SK-N-SH (cell line): ENCODE results near the gene CTXND1. TPM values are rescaled to one million over a fixed set of nuclear protein-coding genes. Genes with fewer than 3 reads are reported as not detected.

Experiments
- CTCF ChIA-PET: fragments of 300-600, 350-600 bp; formaldehyde crosslinking; extraction: SDS; loops from one replicate; lab custom pipeline; 2021; lab: Yijun Ruan, JAX
- POLR2A ChIA-PET: fragments of 350-600 bp; sonication (Branson Sonifier 250); formaldehyde crosslinking; extraction: SDS; loops from one replicate; lab custom pipeline; 2020; ENCODE audit warnings: antibody characterized with exemption, inconsistent platforms; lab: Yijun Ruan, JAX
- DNase-seq: peaks from one replicate; pipeline ENCODE4 v3.0.0; 2012
- H2AFZ ChIP-seq: fragments of 200-600 bp; sonication (generic); 2 replicates; pipeline ENCODE4 v1.8.1; 2016; ENCODE audit warnings: antibody characterized with exemption, mild to moderate bottlenecking, low read depth
- H3F3A ChIP-seq: fragments of 200-600 bp; sonication (generic); replicated peaks from 2 replicates; pipeline ENCODE3; 2016; ENCODE audit warnings: antibody characterized with exemption, mild to moderate bottlenecking; ENCODE audit not compliant: insufficient read depth
- H3K27ac ChIP-seq, 2 experiments: fragments of 200-500 bp in 1 of 2; fragments of 200-600 bp in 1 of 2; sonication (Bioruptor generic) in 1 of 2; sonication (generic), shearing (Covaris generic) in 1 of 2; 2 replicates each; pipeline versions ENCODE4 v1.5.1 to v1.6.1; 2014 to 2016; ENCODE audit warnings: low read depth in 2 of 2, inconsistent platforms in 1 of 2, low read length in 1 of 2, mild to moderate bottlenecking in 1 of 2, mixed read lengths in 1 of 2
- H3K27me3 ChIP-seq: fragments of 200-600 bp; sonication (generic), shearing (Covaris generic); 2 replicates; pipeline ENCODE4 v1.6.1; 2016; ENCODE audit warnings: mixed run types; ENCODE audit not compliant: insufficient read depth
- H3K36me3 ChIP-seq, 2 experiments: fragments of 200-500 bp in 1 of 2; fragments of 200-600 bp in 1 of 2; sonication (Bioruptor generic) in 1 of 2; sonication (generic) in 1 of 2; replicated peaks in 1 of 2; 2 replicates each; pipeline versions ENCODE3 to v1.5.1; 2014 to 2016; ENCODE audit warnings: low read length in 1 of 2, mild to moderate bottlenecking in 1 of 2; ENCODE audit not compliant: insufficient read depth in 2 of 2, control insufficient read depth in 1 of 2
- H3K4me1 ChIP-seq, 2 experiments: fragments of 200-500 bp in 1 of 2; fragments of 200-600 bp in 1 of 2; sonication (Bioruptor generic) in 1 of 2; sonication (generic), shearing (Covaris generic) in 1 of 2; 2 replicates each; pipeline versions ENCODE4 v1.5.1 to v1.6.1; 2014 to 2016; ENCODE audit warnings: low read depth in 1 of 2, low read length in 1 of 2, mixed run types in 1 of 2; ENCODE audit not compliant: insufficient read depth in 2 of 2, control insufficient read depth in 1 of 2
- H3K4me2 ChIP-seq: fragments of 200-600 bp; sonication (generic), shearing (Covaris generic); 2 replicates; pipeline ENCODE4 v1.6.1; 2017; ENCODE audit warnings: mixed run types
- H3K4me3 ChIP-seq, 2 experiments: fragments of 200-500 bp in 1 of 2; fragments of 200-600 bp in 1 of 2; sonication (Bioruptor generic) in 1 of 2; sonication (generic), shearing (Covaris generic) in 1 of 2; 2 replicates each; pipeline versions ENCODE4 v1.5.1 to v1.8.1; 2014 to 2016; ENCODE audit warnings: low read depth in 2 of 2, inconsistent platforms in 1 of 2, low read length in 1 of 2, mild to moderate bottlenecking in 1 of 2, mixed read lengths in 1 of 2, moderate library complexity in 1 of 2
- H3K79me2 ChIP-seq: fragments of 200-600 bp; sonication (generic); 2 replicates; pipeline ENCODE4 v1.8.1; 2017; ENCODE audit warnings: mild to moderate bottlenecking; ENCODE audit not compliant: insufficient read depth
- H3K9ac ChIP-seq: fragments of 200-600 bp; sonication (generic); 2 replicates; pipeline ENCODE4 v1.6.1; 2017; ENCODE audit warnings: mixed run types
- H3K9me2 ChIP-seq: fragments of 200-600 bp; sonication (generic); 2 replicates; pipeline ENCODE4 v1.6.1; 2017; ENCODE audit warnings: mixed run types
- H3K9me3 ChIP-seq: fragments of 200-600 bp; sonication (generic); 2 replicates; pipeline ENCODE4 v1.6.1; 2017; ENCODE audit warnings: mixed run types, mild to moderate bottlenecking, moderate library complexity
- H4K20me1 ChIP-seq: fragments of 200-600 bp; sonication (generic); 2 replicates; pipeline ENCODE4 v1.6.1; 2017; ENCODE audit warnings: mild to moderate bottlenecking, mixed run types; ENCODE audit not compliant: insufficient read depth
- CHD2 ChIP-seq: fragments of 150-350 bp; IDR thresholded peaks from 2 replicates; pipeline ENCODE4 v1.6.1; 2018; ENCODE audit warnings: low read length; ENCODE audit not compliant: partially characterized antibody
- ELF1 ChIP-seq: IDR thresholded peaks from 2 replicates; pipeline ENCODE4 v1.4.0; 2012
- MEF2A ChIP-seq: IDR thresholded peaks from 2 replicates; pipeline ENCODE4 v1.4.0; 2012; ENCODE audit warnings: low read depth, borderline replicate concordance
- MXI1 ChIP-seq: IDR thresholded peaks from 2 replicates; pipeline ENCODE4 v1.6.1; 2012; ENCODE audit warnings: mild to moderate bottlenecking, low read depth, low read length, improper control_type of control experiment
- PBX3 ChIP-seq: IDR thresholded peaks from 2 replicates; pipeline ENCODE4; 2012
- POLR2AphosphoS5 ChIP-seq: IDR thresholded peaks from 2 replicates; pipeline ENCODE4 v1.6.1; 2012; ENCODE audit warnings: low read depth, low read length
- RFX5 ChIP-seq: IDR thresholded peaks from 2 replicates; pipeline ENCODE4 v1.6.1; 2012; ENCODE audit warnings: mild to moderate bottlenecking, improper control_type of control experiment, low read length
- RXRA ChIP-seq: IDR thresholded peaks from 2 replicates; pipeline ENCODE4 v1.4.0; 2012; ENCODE audit warnings: low read depth, mild to moderate bottlenecking, borderline replicate concordance
- SIN3A ChIP-seq: IDR thresholded peaks from 2 replicates; pipeline ENCODE4 v1.6.1; 2012; ENCODE audit warnings: low read depth, mild to moderate bottlenecking, low read length, moderate library complexity, borderline replicate concordance
- SMC3 ChIP-seq: IDR thresholded peaks from 2 replicates; pipeline ENCODE4 v1.6.1; 2012; ENCODE audit warnings: low read depth, low read length, improper control_type of control experiment
- TAF1 ChIP-seq: IDR thresholded peaks from 2 replicates; pipeline ENCODE4 v1.6.1; 2012; ENCODE audit warnings: low read depth, mild to moderate bottlenecking, low read length, moderate library complexity, borderline replicate concordance
- TEAD4 ChIP-seq: IDR thresholded peaks from 2 replicates; pipeline ENCODE4 v1.4.0; 2012; ENCODE audit warnings: mild to moderate bottlenecking, borderline replicate concordance; ENCODE audit not compliant: insufficient read depth
- ZBTB33 ChIP-seq: IDR thresholded peaks from 2 replicates; pipeline ENCODE4 v1.4.0; 2012; ENCODE audit warnings: low read depth, borderline replicate concordance
- WGBS: methylation state at CpG from one replicate; pipeline ENCODE4 v1.1.6; 2017; ENCODE audit warnings: low lambda C conversion rate; 5-methylcytosine and 5-hydroxymethylcytosine counted together
- polyA plus RNA-seq, 3 experiments: library from polyadenylated mRNA; depleted of rRNA; stranded (reverse); fragments of >200 nt; gene quantifications; 2 replicates each; pipeline ENCODE4 v1.2.3, GENCODE V29; 2012
- TF ChIP-seq, protein P1 (sequence below): IDR thresholded peaks from 2 replicates; pipeline ENCODE4 v1.4.0; 2012; ENCODE audit warnings: low read depth
- TF ChIP-seq, protein P2 (sequence below): fragments of 150-350 bp; IDR thresholded peaks from 2 replicates; pipeline ENCODE4 v1.6.1; 2016; ENCODE audit warnings: mild to moderate bottlenecking, low read depth, low read length

The CTXND1 gene
- polyA plus RNA-seq, 1 of the 3 experiments (the other 2 are of a cell fraction) = not detected

GRCh38 chr15:80242802-80243201 lies 9.2 kb downstream of the CTXND1 start:
- no peaks in the 10 kb centered on the region for H3K9me3 ChIP-seq
- no peak overlapping the region for H3K4me3 ChIP-seq
- H2AFZ ChIP-seq = no peak overlapping the region
- H3K27ac ChIP-seq = no peak overlapping the region
- TF ChIP-seq POLR2AphosphoS5 (no peak), MXI1 (no peak), SMC3 (no peak), TAF1 (no peak), ELF1 (no peak), CHD2 (no peak), TEAD4 (no peak), RFX5 (no peak), PBX3 (no peak), SIN3A (no peak), MEF2A (no peak), ZBTB33 (no peak), RXRA (no peak)
- TF ChIP-seq, protein P1, sequence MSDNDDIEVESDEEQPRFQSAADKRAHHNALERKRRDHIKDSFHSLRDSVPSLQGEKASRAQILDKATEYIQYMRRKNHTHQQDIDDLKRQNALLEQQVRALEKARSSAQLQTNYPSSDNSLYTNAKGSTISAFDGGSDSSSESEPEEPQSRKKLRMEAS = no peak
- TF ChIP-seq, protein P2, sequence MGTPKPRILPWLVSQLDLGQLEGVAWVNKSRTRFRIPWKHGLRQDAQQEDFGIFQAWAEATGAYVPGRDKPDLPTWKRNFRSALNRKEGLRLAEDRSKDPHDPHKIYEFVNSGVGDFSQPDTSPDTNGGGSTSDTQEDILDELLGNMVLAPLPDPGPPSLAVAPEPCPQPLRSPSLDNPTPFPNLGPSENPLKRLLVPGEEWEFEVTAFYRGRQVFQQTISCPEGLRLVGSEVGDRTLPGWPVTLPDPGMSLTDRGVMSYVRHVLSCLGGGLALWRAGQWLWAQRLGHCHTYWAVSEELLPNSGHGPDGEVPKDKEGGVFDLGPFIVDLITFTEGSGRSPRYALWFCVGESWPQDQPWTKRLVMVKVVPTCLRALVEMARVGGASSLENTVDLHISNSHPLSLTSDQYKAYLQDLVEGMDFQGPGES = no peak
- H3F3A ChIP-seq = no peaks in the 10 kb centered on the region
- no peaks in the 10 kb centered on the region; a peak in 1 of 4 replicates for H3K4me1 ChIP-seq
- 55% methylated on average over 2 of the region's 3 CpGs for WGBS
- H3K27me3 ChIP-seq = peaks cover under 1% of the 10 kb centered on the region; the same call in 1 of the 2 replicates
- H4K20me1 ChIP-seq = no peaks in the 10 kb centered on the region
- no peaks in the 10 kb centered on the region for H3K9me2 ChIP-seq
- no peaks in the 10 kb centered on the region for H3K36me3 ChIP-seq
- H3K4me2 ChIP-seq = no peak overlapping the region
- H3K9ac ChIP-seq = no peak overlapping the region
- no peaks in the 10 kb centered on the region for H3K79me2 ChIP-seq
- POLR2A ChIA-PET = no interaction called here
- CTCF ChIA-PET = no interaction called here
- DNase-seq = no peak
